ENCODE measurements around the gene OSCP1.
"Not testable (repeated sequence)": the region's sequence is repeated elsewhere in the genome, so short reads cannot be mapped to it uniquely, and the experiment has no call there.

The OSCP1 gene

GRCh38 chr1:36450270-36450918 is at the start of gene OSCP1:
Gene OSCP1, minus strand, starts transcription at chr1:36450451. Its CDS starts 82 bp downstream, at chr1:36450369.
- DNase-seq, result peak; percentile 97

DNA sequence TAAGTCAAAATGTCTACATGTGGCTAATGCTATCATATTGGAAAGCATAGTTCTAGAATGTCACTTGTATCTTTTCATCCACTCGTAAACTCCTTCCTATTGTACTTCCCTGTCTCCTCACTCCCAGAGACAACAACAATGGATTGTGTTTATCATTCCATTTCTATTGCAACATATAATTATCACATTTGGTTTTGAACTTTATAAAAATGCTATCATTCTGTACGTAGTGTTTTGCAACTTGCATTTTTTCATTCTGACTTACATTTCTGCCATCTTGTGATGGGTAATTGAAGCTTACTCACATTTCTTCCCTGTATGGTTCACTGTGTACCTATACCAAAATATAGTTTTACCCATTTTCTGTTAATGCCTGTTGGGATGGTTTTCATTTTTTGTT is 47.0 kb upstream of the OSCP1 start:
- peak; percentile 10 for DNase-seq

DNA sequence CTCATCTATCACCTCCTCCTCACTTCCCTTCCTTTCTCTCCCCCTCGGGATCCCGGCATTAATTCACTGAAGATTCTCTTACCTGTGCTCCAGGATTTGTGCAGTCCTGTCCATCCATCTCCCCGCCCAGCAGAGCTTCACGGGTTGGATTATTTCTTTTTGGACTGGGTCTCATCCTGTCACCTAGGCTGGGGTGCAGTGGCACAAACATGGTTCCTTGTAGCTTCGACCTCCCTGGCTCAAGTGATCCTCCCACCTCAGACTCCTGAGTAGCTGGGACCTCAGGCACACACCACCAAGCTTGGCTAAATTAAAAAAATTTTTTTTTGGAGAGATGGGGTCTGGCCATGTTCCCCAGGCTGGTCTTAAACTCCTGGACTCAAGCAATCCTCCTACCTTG is 44.7 kb upstream of the OSCP1 start:
- no peak for DNase-seq

DNA sequence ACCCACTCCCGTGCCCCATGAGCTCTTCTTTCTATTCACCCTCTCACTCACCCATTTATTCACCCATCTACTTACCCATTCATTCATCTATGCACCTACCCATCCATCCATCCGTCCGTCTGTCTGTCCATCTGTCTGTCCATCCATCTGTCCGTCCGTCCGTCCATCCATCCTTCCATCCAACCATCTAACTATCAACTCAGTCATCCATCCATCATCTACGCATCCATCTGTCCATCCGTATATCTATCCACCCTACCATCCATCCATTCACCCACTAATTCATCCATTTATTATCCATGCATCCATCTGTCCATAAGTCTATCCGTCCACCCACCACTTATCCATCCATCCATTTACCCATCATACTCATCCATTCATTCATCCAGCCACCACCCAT is 43.3 kb upstream of the OSCP1 start:
- no peak for DNase-seq

DNA sequence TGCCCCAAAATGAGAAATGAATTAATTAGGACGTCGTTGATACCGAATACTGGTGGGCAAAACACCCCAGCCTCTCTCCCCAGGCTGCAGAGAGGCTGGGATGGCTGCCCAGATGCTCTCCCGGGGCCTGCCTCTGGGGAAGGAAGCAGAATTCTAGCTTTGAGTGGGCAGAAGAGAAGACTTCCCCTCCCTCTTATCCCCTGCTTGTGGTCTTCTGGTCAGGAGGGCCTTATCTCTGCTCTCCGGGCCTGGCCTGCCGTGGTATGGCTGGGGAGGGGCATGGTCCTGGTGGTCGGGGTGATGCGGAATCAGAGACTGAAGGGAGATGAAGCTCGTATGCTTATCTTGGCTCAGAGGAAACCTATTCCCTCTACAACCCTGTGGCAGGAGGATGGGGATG is 42.2 kb upstream of the OSCP1 start:
- no peak for DNase-seq

DNA sequence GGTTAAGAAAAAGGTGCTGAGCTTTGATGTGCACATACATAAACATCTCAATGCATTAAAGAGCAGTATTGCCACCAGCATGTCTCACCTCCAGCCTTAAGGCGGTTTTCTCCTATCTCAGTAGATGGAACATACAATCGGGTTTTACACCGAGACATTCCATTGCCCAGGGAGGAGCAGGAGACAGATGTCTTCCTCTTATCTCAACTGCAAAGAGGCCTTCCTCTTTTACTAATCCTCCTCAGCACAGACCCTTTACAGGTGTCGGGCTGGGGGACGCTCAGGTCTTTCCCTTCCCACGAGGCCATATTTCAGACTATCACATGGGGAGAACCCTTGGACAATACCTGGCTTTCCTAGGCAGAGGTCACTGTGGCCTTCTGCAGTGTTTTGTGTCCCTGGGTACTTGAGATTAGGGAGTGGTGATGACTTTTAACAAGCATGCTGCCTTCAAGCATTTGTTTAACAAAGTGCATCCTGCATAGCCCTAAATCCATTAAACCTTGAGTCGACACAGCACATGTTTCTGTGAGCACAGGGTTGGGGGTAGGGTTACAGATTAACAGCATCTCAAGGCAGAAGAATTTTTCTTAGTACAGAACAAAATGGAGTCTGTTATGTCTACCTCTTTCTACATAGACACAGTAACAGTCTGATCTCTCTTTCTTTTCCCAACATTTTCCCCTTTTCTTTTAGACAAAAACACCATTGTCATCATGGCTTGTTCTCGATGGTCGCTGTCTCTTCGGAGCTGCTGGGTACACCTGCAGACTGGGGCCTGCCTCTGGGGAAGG is 39.2 kb upstream of the OSCP1 start:
- DNase-seq, result not testable (repeated sequence)

GRCh38 chr1:36487906-36488305 is 37.7 kb upstream of the OSCP1 start:
- DNase-seq, result no peak

DNA sequence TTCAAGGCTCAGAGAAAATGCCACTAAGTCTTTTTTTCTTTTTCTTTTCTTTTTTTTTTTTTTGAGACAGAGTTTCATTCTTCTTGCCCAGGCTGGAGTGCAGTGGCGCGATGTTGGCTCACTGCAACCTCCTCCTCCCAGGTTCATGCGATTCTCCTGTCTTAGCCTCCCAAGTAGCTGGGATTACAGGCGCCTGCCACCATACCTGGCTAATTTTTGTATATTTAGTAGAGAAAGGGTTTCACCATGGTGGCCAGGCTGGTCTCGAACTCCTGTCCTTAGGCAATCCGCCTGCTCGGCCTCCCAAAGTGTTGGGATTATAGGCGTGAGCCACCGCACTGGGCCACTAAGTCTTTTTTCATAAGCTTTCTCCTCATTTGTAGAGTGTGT is 37.1 kb upstream of the OSCP1 start:
- not testable (repeated sequence) for DNase-seq

GRCh38 chr1:36486439-36487335 is 36.4 kb upstream of the OSCP1 start:
- DNase-seq, result no peak

DNA sequence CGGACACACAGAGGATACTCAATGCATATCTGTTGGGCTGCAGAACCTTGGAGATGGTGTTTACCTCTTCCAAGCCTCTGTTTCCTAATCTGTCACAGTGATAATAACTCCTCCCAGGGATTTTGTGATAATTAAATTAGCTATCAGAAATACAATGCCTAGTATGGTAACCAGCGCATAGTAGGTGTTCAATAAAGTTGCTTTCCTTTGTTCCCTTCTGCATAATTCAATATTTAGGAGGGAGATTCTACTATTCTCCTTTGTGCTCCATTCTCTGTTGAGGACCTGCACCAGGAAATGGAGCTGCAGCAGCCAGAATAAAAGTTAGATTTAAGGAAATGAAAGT is 35.8 kb upstream of the OSCP1 start:
- DNase-seq, result no peak

GRCh38 chr1:36484099-36484498 is 33.8 kb upstream of the OSCP1 start:
- no peak for DNase-seq

DNA sequence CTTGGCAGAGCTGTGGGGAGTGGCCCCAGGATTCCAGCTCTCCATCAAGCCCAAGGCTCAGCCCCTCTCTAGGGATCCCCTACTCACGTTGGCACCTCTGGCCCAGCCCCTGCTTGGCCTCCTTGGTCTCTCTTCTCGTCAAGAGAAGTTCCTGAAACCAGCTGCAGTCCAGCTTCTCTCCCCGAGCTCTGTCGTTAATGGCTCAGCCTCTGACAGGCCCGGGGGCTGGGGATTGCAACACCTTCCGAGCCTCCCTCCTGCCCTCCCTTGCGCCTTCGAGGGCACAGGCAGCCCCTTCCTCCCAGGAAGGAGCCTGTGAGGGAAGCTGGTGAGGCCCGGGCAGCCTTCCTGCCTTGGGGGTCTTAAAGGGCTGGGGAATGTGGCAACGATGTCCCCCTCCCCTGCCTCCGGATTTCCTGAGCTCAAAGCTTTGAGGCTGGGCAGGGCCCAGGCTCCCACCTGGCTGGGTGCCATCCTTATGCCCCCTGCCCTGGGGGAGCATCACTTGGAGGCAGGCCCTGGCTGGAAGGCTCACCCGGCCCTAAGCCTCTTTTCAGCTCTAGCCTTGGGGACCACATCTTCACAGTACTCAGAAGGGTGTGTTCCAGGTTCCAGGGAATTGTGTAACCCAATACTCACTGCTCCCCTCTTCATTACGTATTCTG is 32.6 kb upstream of the OSCP1 start, which contains the start of gene CSF3R:
Gene CSF3R, minus strand, starts transcription at position 190 of the 665 bp plus-strand sequence. CDS start 3,417 bp downstream, outside the sequence.
- no peak for DNase-seq

DNA sequence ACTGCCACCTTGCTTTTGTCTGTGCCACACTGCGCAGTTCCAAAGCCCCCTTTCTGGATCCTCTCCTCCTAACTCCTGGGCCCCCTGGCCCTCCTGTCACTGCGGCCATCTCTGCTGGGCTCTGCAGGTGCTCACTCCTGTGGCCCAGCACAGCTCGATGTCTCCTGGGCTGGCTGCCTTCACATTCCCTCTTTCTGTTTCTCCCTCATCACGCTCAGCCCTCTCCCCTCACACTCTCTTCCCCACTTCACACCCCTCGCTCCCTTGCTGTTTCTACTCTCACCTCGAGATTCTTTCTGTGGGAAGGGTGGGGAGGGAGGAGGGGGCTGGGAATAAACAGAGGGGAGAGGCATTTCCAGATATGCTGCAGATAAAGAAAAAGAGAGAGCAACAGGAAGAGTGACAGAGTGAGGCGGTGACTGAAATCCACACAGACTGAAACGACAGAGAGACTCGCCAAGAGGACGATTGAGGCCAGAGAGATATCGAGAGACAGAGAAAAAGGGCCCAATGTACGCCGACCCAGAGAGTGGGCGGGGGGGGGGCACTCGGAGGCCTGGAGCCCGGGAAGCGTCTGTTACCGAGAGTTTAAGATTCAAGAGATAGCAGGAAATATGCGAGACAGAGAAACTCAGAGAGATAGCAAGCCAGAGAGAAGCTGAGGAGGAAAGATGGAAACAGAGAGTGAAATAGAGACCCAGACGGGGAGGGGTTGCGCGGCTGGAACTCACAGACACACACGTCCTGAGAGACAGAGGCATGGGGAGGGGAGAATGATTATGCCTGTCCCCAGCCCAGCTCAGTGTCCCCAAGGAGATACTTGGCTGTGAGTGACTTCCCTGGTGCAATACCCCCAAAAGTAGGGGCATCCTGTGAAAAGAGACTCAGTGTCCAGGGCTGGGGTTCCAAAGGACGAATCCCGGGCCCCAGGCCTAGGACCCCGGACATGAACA is 31.8 kb upstream of the OSCP1 start:
- no peak for DNase-seq

GRCh38 chr1:36481091-36481490 is 30.8 kb upstream of the OSCP1 start:
- DNase-seq, result no peak

DNA sequence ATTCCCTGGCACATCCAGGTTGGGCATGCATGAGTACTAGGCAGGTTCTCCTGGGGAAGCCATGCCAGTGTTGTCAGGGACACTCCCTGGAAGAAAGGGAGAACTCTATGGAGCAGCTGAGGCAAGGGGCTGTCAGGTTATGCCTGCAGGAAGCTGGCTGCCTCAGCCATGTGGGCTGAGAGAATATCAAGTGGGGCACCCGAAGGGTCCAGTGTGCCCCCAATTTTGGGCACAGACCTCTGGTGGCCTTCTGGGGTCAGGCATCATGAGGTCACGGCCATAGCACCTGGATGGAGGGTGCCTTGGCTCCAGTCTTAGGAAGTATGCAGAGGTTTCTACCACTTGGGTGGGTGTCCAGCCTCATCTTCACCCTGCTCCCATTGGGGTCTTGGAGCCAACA is 29.9 kb upstream of the OSCP1 start:
- DNase-seq, result no peak

GRCh38 chr1:36479505-36480051 is 29.3 kb upstream of the OSCP1 start:
- DNase-seq, result no peak

DNA sequence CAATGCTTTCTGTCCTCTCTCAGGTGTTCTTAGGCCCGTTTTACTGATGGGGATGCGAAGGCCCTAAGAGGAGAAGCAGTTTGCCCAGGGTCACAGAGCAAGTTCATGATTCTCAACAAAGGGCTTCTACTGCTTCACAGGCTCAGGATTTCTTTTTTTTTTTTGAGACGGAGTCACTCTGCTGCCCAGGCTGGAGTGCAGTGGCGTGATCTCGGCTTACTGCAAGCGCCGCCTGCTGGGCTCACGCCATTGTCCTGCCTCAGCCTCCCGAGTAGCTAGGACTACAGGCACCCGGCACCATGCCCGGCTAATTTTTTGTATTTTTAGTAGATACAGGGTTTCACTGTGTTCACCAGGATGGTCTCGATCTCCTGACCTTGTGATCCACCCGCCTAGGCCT is 27.4 kb upstream of the OSCP1 start:
- not testable (repeated sequence) for DNase-seq

DNA sequence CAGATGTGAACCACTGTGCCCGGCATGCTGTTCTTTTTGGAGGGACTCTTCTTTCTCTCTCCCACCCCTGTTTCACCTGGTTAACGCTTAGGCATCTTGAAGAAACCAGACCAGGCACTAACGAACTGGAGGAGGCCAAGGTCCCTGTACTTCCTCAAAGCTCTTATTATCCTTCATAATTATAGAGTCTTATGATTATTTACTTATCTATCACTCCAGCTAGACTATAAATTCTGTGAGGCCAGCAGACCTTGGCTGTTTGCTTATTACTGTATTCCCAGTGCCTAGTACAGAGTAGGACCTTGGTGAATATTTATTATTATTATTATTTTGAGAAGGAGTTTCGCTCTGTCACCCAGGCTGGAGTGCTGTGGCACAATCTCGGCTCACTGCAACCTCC is 26.7 kb upstream of the OSCP1 start:
- DNase-seq, result no peak

DNA sequence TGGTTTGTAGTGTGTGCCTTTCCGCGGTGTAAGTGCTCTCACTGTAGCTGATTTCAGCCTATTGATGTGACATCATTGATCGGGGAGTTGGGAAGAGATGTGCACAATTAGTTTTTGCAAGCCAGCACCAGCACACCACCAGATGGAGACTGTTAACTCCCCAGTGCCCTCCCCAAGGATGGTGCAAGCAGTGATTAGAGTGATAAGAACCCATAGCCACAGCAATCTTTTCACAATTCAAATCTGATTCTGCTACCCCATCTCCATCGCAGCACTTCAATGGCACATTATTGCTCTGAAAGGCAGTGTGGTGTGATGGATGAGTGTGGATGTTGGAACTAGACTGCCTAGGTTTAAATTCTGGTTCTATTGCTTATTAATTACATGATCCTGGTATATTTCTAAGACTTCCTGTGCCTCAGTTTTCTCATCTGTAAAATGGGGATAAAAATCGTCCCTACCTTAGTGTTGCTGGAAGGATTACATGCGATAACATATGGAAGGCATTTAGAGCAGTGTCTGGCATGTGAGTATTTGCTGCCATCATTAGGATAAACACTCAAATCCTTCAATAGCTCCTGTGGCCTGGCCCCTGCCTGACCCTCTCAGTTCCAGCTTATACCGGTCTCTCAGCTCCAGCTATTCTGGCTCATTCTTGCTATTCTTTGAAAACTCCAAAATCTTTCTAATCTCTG is 25.8 kb upstream of the OSCP1 start:
- DNase-seq, result no peak

- DNase-seq, result no peak
Measured at GRCh38 chr1:36475341-36475740, 25.1 kb upstream of the OSCP1 start.

GRCh38 chr1:36472656-36473055 is 22.4 kb upstream of the OSCP1 start:
- DNase-seq, result no peak

All from HCEC 1CT (cell line).